Stimulated activated memory B cell treated with anti-CD40 and anti-IgM and Interleukin-4, amounts not matched to agents 10 μg/mL and 1 μg/mL and 100 μg/mL, for 72 hours (primary cell): ENCODE results near the gene OPRM1.

Source experiments
- ATAC-seq: fragments of 150-1000 bp; cut with Tn5 transposase; 2 replicates; pipeline ENCODE4 v1.10.0; 2021
- H3K27ac Mint-ChIP-seq: one replicate; pipeline ENCODE4 v1.8.0; 2022; ENCODE audit warnings: mild to moderate bottlenecking, mixed read lengths
- H3K27me3 Mint-ChIP-seq: one replicate; pipeline ENCODE4 v1.8.0; 2022; ENCODE audit warnings: mixed read lengths
- H3K36me3 Mint-ChIP-seq: one replicate; pipeline ENCODE4 v1.8.0; 2022; ENCODE audit warnings: mixed read lengths
- H3K4me1 Mint-ChIP-seq: one replicate; pipeline ENCODE4 v1.8.0; 2022; ENCODE audit warnings: mixed read lengths
- H3K4me3 Mint-ChIP-seq: one replicate; pipeline ENCODE4 v1.8.0; 2022; ENCODE audit warnings: mild to moderate bottlenecking, moderate library complexity, mixed read lengths
- H3K9me3 Mint-ChIP-seq: one replicate; pipeline ENCODE4 v1.8.0; 2022; ENCODE audit warnings: mixed read lengths

Gene OPRM1

GRCh38 chr6:154111025-154111424 lies 72.0 kb downstream of the OPRM1 start:
- H3K4me3 Mint-ChIP-seq = no peak overlapping the region
- no peak for ATAC-seq
- no peaks in the 10 kb centered on the region for H3K36me3 Mint-ChIP-seq
- no peak overlapping the region for H3K27ac Mint-ChIP-seq
- peaks cover 4% of the 10 kb centered on the region for H3K9me3 Mint-ChIP-seq
- peaks cover 8% of the 10 kb centered on the region for H3K27me3 Mint-ChIP-seq
- no peaks in the 10 kb centered on the region for H3K4me1 Mint-ChIP-seq

DNA sequence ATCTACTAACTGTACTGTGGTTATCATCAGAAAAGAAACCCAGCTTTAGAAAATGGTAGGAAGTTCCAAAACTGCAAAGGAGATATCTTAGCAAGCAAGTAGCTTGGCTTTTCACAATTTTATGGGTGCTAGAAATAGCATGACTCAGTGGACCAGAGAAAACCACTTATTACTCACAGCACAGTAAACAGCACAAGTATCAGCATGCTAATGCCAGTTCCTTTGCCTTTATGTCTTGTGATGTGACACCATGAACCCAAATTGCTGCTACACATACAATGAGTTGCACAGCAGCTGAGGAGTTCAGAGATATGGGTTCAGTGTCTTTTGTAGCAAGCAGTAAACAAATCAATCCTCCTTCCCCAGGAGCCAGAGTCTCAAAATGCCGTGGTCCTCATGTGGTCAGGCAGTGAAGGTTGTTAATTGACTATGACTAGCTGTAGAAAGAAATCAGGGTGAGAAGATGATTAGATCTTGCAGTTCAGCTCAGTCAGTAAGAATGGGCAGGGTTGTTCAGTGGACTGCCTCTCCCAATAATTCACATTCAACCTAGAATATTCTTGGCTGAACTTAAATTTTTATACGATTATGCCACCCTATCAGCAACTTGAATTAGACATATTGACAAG lies 73.3 kb downstream of the OPRM1 start:
- H3K27ac Mint-ChIP-seq = no peak overlapping the region
- H3K36me3 Mint-ChIP-seq = no peaks in the 10 kb centered on the region
- no peak overlapping the region for H3K4me3 Mint-ChIP-seq
- peaks cover 8% of the 10 kb centered on the region for H3K27me3 Mint-ChIP-seq
- no peaks in the 10 kb centered on the region for H3K9me3 Mint-ChIP-seq
- ATAC-seq = no peak
- no peaks in the 10 kb centered on the region for H3K4me1 Mint-ChIP-seq

GRCh38 chr6:154113392-154113791 lies 74.4 kb downstream of the OPRM1 start:
- H3K4me1 Mint-ChIP-seq = no peaks in the 10 kb centered on the region
- no peak overlapping the region for H3K27ac Mint-ChIP-seq
- ATAC-seq = no peak
- H3K9me3 Mint-ChIP-seq = no peaks in the 10 kb centered on the region
- H3K27me3 Mint-ChIP-seq = peaks cover 1% of the 10 kb centered on the region
- no peaks in the 10 kb centered on the region for H3K36me3 Mint-ChIP-seq
- no peak overlapping the region for H3K4me3 Mint-ChIP-seq

DNA sequence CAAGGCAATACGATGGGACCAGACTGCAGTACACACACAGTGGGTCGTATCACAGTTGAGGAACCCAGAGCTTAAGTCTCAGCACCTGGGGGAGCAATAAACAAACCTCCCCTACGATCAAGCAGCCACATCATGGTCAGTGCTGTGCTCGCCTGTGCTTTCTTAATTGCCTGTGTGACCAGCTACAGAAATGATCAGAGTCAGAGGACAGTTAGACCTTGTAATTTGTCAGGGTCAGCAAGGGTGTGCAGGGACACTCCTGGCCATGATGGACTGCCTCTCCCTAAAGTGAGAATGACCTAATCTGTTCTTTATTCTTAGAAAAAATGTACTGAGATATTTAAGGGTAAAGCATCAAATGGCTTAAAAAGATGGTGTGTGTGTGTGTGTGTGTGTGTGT lies 78.4 kb downstream of the OPRM1 start:
- Mint-ChIP-seq H3K9me3 (no peaks in the 10 kb centered on the region), H3K4me1 (no peaks in the 10 kb centered on the region), H3K27me3 (no peaks in the 10 kb centered on the region), H3K36me3 (no peaks in the 10 kb centered on the region), H3K4me3 (no peak overlapping the region), H3K27ac (no peak overlapping the region)
- no peak for ATAC-seq

GRCh38 chr6:154122195-154122925 lies 83.3 kb downstream of the OPRM1 start:
- no peaks in the 10 kb centered on the region for H3K36me3 Mint-ChIP-seq
- no peaks in the 10 kb centered on the region for H3K27me3 Mint-ChIP-seq
- H3K4me3 Mint-ChIP-seq = no peak overlapping the region
- no peak overlapping the region for H3K27ac Mint-ChIP-seq
- H3K4me1 Mint-ChIP-seq = no peaks in the 10 kb centered on the region
- peaks cover 2% of the 10 kb centered on the region for H3K9me3 Mint-ChIP-seq
- no peak for ATAC-seq

- no peak overlapping the region for H3K27ac Mint-ChIP-seq
- H3K4me3 Mint-ChIP-seq = no peak overlapping the region
- no peaks in the 10 kb centered on the region for H3K4me1 Mint-ChIP-seq
- no peak for ATAC-seq
- peaks cover 2% of the 10 kb centered on the region for H3K9me3 Mint-ChIP-seq
- no peaks in the 10 kb centered on the region for H3K36me3 Mint-ChIP-seq
- H3K27me3 Mint-ChIP-seq = no peaks in the 10 kb centered on the region
These were observed 84.3 kb downstream of the OPRM1 start for GRCh38 chr6:154123155-154123956.

GRCh38 chr6:154125421-154125820 lies 86.4 kb downstream of the OPRM1 start:
- Mint-ChIP-seq H3K27ac (no peak overlapping the region), H3K9me3 (peaks cover 2% of the 10 kb centered on the region), H3K36me3 (no peaks in the 10 kb centered on the region), H3K27me3 (no peaks in the 10 kb centered on the region), H3K4me3 (no peak overlapping the region), H3K4me1 (no peaks in the 10 kb centered on the region)
- ATAC-seq = no peak

DNA sequence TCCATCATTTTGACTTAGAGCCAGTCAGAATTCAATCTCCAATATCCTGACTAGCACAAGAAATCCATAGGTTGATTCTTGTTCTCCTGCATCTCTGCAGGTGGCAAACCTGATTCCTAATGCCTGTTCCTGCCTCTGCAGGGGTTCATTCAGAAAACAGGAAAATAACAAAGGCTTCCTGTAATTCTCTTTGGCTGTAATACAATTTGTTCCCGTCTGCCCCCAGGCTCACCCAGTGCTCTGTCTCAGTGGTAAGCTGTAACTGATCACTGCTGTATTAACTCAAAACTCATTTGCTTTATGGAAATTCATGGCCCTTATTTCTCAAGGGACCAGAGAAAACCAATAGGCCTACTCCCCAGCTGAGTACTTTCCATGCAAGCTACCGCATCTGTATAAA lies 88.6 kb downstream of the OPRM1 start:
- Mint-ChIP-seq H3K4me3 (no peak overlapping the region), H3K27ac (no peak overlapping the region)

GRCh38 chr6:154134471-154135147 lies 95.6 kb downstream of the OPRM1 start:
- no peaks in the 10 kb centered on the region for H3K4me1 Mint-ChIP-seq
- H3K27ac Mint-ChIP-seq = no peak overlapping the region
- H3K27me3 Mint-ChIP-seq = no peaks in the 10 kb centered on the region
- no peak for ATAC-seq
- H3K9me3 Mint-ChIP-seq = no peaks in the 10 kb centered on the region
- no peaks in the 10 kb centered on the region for H3K36me3 Mint-ChIP-seq
- no peak overlapping the region for H3K4me3 Mint-ChIP-seq

More for the DNA sequence above, 88.6 kb downstream of the OPRM1 start:
- Mint-ChIP-seq H3K4me1 (no peaks in the 10 kb centered on the region), H3K36me3 (no peaks in the 10 kb centered on the region), H3K27me3 (no peaks in the 10 kb centered on the region), H3K9me3 (peaks cover 2% of the 10 kb centered on the region)
- no peak for ATAC-seq

GRCh38 chr6:154138793-154139192 lies 99.8 kb downstream of the OPRM1 start:
- Mint-ChIP-seq H3K27me3 (peaks cover 4% of the 10 kb centered on the region), H3K9me3 (no peaks in the 10 kb centered on the region), H3K4me1 (no peaks in the 10 kb centered on the region), H3K36me3 (no peaks in the 10 kb centered on the region), H3K4me3 (no peak overlapping the region), H3K27ac (no peak overlapping the region)
- no peak for ATAC-seq

GRCh38 chr6:154139892-154140291 lies 100.9 kb downstream of the OPRM1 start:
- Mint-ChIP-seq H3K4me1 (no peaks in the 10 kb centered on the region), H3K27me3 (peaks cover 7% of the 10 kb centered on the region), H3K9me3 (no peaks in the 10 kb centered on the region), H3K36me3 (no peaks in the 10 kb centered on the region), H3K4me3 (no peak overlapping the region), H3K27ac (no peak overlapping the region)
- ATAC-seq = no peak

DNA sequence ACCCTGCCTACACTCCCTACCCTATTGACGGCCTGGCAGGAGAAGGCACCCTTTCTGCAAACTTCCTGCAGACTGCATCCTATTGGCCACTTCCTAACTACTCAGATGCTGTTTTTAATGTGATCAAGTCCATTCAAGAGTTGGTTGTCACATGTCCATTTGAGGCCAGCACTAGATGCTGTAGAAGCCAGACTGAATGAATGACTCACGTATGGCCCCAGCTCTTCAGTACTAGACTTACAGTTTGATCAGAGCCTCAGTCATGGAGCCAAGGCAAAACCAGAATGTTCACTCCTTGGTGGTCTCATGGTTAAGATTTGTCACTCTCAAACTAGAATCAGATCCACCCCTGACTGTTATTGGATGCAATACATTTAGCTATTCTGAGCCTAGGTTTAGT lies 101.7 kb downstream of the OPRM1 start:
- Mint-ChIP-seq H3K36me3 (no peaks in the 10 kb centered on the region), H3K27ac (no peak overlapping the region), H3K9me3 (no peaks in the 10 kb centered on the region), H3K4me1 (no peaks in the 10 kb centered on the region), H3K4me3 (no peak overlapping the region), H3K27me3 (peaks cover 7% of the 10 kb centered on the region)
- no peak for ATAC-seq

- Mint-ChIP-seq H3K4me1 (no peaks in the 10 kb centered on the region), H3K4me3 (no peak overlapping the region), H3K27ac (no peak overlapping the region), H3K27me3 (peaks cover 14% of the 10 kb centered on the region), H3K9me3 (no peaks in the 10 kb centered on the region), H3K36me3 (no peaks in the 10 kb centered on the region)
- no peak for ATAC-seq
These were observed 104.7 kb downstream of the OPRM1 start for GRCh38 chr6:154143753-154144152.

GRCh38 chr6:154154389-154154967 lies 115.4 kb downstream of the OPRM1 start:
- H3K36me3 Mint-ChIP-seq = no peaks in the 10 kb centered on the region
- no peaks in the 10 kb centered on the region for H3K9me3 Mint-ChIP-seq
- H3K27ac Mint-ChIP-seq = no peak overlapping the region
- peaks cover 17% of the 10 kb centered on the region for H3K27me3 Mint-ChIP-seq
- peaks cover 26% of the 10 kb centered on the region for H3K4me1 Mint-ChIP-seq
- no peak for ATAC-seq
- H3K4me3 Mint-ChIP-seq = no peak overlapping the region
